HG02943 (cell line): Measurements from ENCODE around the gene PCDHGA8.
"Not testable (repeated sequence)": the region's sequence is repeated elsewhere in the genome, so short reads cannot be mapped to it uniquely, and the experiment has no call there.

Source experiments
- ATAC-seq: cut with Tn5 transposase; IDR thresholded peaks from one replicate; pipeline ENCODE4 v1.9.1; 2021; ENCODE audit warnings: mild to moderate bottlenecking, low read depth, moderate library complexity; ENCODE audit not compliant: unreplicated experiment

The PCDHGA8 gene

GRCh38 chr5:141399555-141400258 is 7.3 kb downstream of the PCDHGA8 start:
- no peak for ATAC-seq

GRCh38 chr5:141402553-141403243 is 10.3 kb downstream of the PCDHGA8 start, which contains the start of gene PCDHGA9:
PCDHGA9 (plus strand) TSS chr5:141402778; CDS start chr5:141402953, 175 bp downstream.
- ATAC-seq: no peak

- no peak for ATAC-seq
Measured at GRCh38 chr5:141403387-141403786, 11.0 kb downstream of the PCDHGA8 start.

- ATAC-seq: not testable (repeated sequence)
Measured at GRCh38 chr5:141407790-141408505, 15.5 kb downstream of the PCDHGA8 start, which contains the start of gene PCDHGB6. PCDHGB6 (plus strand) TSS chr5:141408021; CDS start chr5:141408203, 182 bp downstream.

- ATAC-seq: no peak
Measured at GRCh38 chr5:141409598-141410306, 17.3 kb downstream of the PCDHGA8 start.

- ATAC-seq: no peak
Measured at GRCh38 chr5:141411575-141411974, 19.1 kb downstream of the PCDHGA8 start.

GRCh38 chr5:141412854-141413539 is 20.6 kb downstream of the PCDHGA8 start, which contains the start of gene PCDHGA10:
PCDHGA10 (plus strand) TSS chr5:141412987; CDS start chr5:141413176, 189 bp downstream.
- ATAC-seq: peak; percentile 58

GRCh38 chr5:141413540-141414069 is 21.2 kb downstream of the PCDHGA8 start:
- no peak for ATAC-seq

GRCh38 chr5:141414548-141415274 is 22.3 kb downstream of the PCDHGA8 start:
- not testable (repeated sequence) for ATAC-seq

- not testable (repeated sequence) for ATAC-seq
Measured at GRCh38 chr5:141415275-141415618, 22.8 kb downstream of the PCDHGA8 start.

GRCh38 chr5:141417494-141418172 is 25.2 kb downstream of the PCDHGA8 start, which contains the start of gene PCDHGB7:
PCDHGB7 (plus strand) TSS chr5:141417677; CDS start chr5:141417860, 183 bp downstream.
- ATAC-seq: peak; percentile 75

- no peak for ATAC-seq
Measured at GRCh38 chr5:141419074-141419880, 26.8 kb downstream of the PCDHGA8 start.

- no peak for ATAC-seq
Measured at GRCh38 chr5:141420855-141421488, 28.5 kb downstream of the PCDHGA8 start, which contains the start of gene PCDHGA11. PCDHGA11 (plus strand) TSS chr5:141421051; CDS start chr5:141421228, 177 bp downstream.

GRCh38 chr5:141421489-141421855 is 29.0 kb downstream of the PCDHGA8 start:
- no peak for ATAC-seq

GRCh38 chr5:141422742-141423291 is 30.4 kb downstream of the PCDHGA8 start:
- ATAC-seq: no peak

- ATAC-seq: no peak
Measured at GRCh38 chr5:141427783-141428426, 35.5 kb downstream of the PCDHGA8 start.
